H9 (cell line): ENCODE results near the gene HOXD8. TPM values are rescaled to one million over a fixed set of nuclear protein-coding genes. Genes with fewer than 3 reads are reported as not detected.

Source experiments
- DNase-seq: peaks from one replicate; pipeline ENCODE4 v3.0.0-alpha.2; 2017
- H2AFZ ChIP-seq: one replicate; pipeline ENCODE4 v1.6.1; 2013; ENCODE audit warnings: mild to moderate bottlenecking, low read length, control low read depth, moderate library complexity
- H2AK5ac ChIP-seq: 2 replicates; pipeline ENCODE4 v1.6.1; 2013; ENCODE audit warnings: low read length, control low read depth, mixed read lengths; ENCODE audit not compliant: insufficient read length
- H2BK120ac ChIP-seq: one replicate; pipeline ENCODE4 v1.6.1; 2013; ENCODE audit warnings: low read depth, mild to moderate bottlenecking, low read length, control low read depth, inconsistent platforms; ENCODE audit not compliant: poor library complexity, severe bottlenecking
- H2BK12ac ChIP-seq: 2 replicates; pipeline ENCODE4 v1.6.1; 2013; ENCODE audit warnings: low read length, control low read depth, mixed read lengths, low read depth; ENCODE audit not compliant: insufficient read length
- H2BK15ac ChIP-seq: 2 replicates; pipeline ENCODE4 v1.6.1; 2013; ENCODE audit warnings: low read depth, low read length, control low read depth
- H2BK20ac ChIP-seq: one replicate; pipeline ENCODE4 v1.6.1; 2013; ENCODE audit warnings: low read depth, mild to moderate bottlenecking, low read length, control low read depth, inconsistent platforms; ENCODE audit not compliant: poor library complexity, severe bottlenecking
- H2BK5ac ChIP-seq: 2 replicates; pipeline ENCODE4 v1.6.1; 2013; ENCODE audit warnings: low read length, control low read depth, mixed read lengths; ENCODE audit not compliant: insufficient read length
- H3K14ac ChIP-seq: 2 replicates; pipeline ENCODE4 v1.6.1; 2013; ENCODE audit warnings: low read length, control low read depth; ENCODE audit not compliant: insufficient read depth
- H3K18ac ChIP-seq: 2 replicates; pipeline ENCODE4 v1.6.1; 2013; ENCODE audit warnings: low read depth, mild to moderate bottlenecking, mixed read lengths, low read length, control low read depth; ENCODE audit not compliant: insufficient read length
- H3K23ac ChIP-seq: 2 replicates; pipeline ENCODE4 v1.6.1; 2013; ENCODE audit warnings: low read length, control low read depth, mixed read lengths, low read depth; ENCODE audit not compliant: insufficient read length
- H3K23me2 ChIP-seq: 2 replicates; pipeline ENCODE4 v1.6.1; 2013; ENCODE audit warnings: low read depth, mild to moderate bottlenecking, mixed read lengths, low read length, control low read depth; ENCODE audit not compliant: insufficient read length, poor library complexity, severe bottlenecking
- H3K27ac ChIP-seq: 2 replicates; pipeline ENCODE4 v1.5.1; 2013; ENCODE audit warnings: low read length, control low read depth, mixed read lengths, low read depth; ENCODE audit not compliant: insufficient read length
- H3K27me3 ChIP-seq: 2 replicates; pipeline ENCODE4 v1.6.1; 2013; ENCODE audit warnings: low read length, control low read depth, inconsistent platforms; ENCODE audit not compliant: insufficient read depth
- H3K4ac ChIP-seq: 2 replicates; pipeline ENCODE4 v1.6.1; 2013; ENCODE audit warnings: low read depth, mild to moderate bottlenecking, control low read depth, inconsistent platforms, low read length, moderate library complexity
- H3K4me1 ChIP-seq: 2 replicates; pipeline ENCODE4 v1.6.1; 2013; ENCODE audit warnings: low read length, control low read depth, inconsistent platforms; ENCODE audit not compliant: insufficient read depth
- H3K4me2 ChIP-seq: 2 replicates; pipeline ENCODE4 v1.6.1; 2013; ENCODE audit warnings: low read length, control low read depth, mixed read lengths; ENCODE audit not compliant: insufficient read length, insufficient read depth
- H3K56ac ChIP-seq: 2 replicates; pipeline ENCODE4 v1.6.1; 2013; ENCODE audit warnings: low read depth, mild to moderate bottlenecking, mixed read lengths, low read length, control low read depth; ENCODE audit not compliant: insufficient read length
- H3K79me1 ChIP-seq: 2 replicates; pipeline ENCODE4 v1.6.1; 2013; ENCODE audit warnings: low read depth, mild to moderate bottlenecking, moderate library complexity, low read length, control low read depth, inconsistent platforms; ENCODE audit not compliant: insufficient read depth, poor library complexity, severe bottlenecking
- H3K79me2 ChIP-seq: 2 replicates; pipeline ENCODE4 v1.6.1; 2013; ENCODE audit warnings: low read length, control low read depth, inconsistent platforms; ENCODE audit not compliant: insufficient read depth
- H3K9ac ChIP-seq: 2 replicates; pipeline ENCODE4 v1.6.1; 2013; ENCODE audit warnings: low read length, control low read depth, mixed read lengths; ENCODE audit not compliant: insufficient read length; ENCODE audit errors: extremely low read depth
- H3K9me3 ChIP-seq: one replicate; pipeline ENCODE4 v1.6.1; 2013; ENCODE audit warnings: low read depth, low read length, inconsistent platforms; ENCODE audit not compliant: control insufficient read depth
- H3T11ph ChIP-seq: one replicate; pipeline ENCODE4 v1.6.1; 2013; ENCODE audit warnings: mild to moderate bottlenecking, low read length, control low read depth, inconsistent platforms
- H4K20me1 ChIP-seq: one replicate; pipeline ENCODE4 v1.6.1; 2013; ENCODE audit not compliant: control insufficient read depth, insufficient read length, insufficient read depth
- H4K5ac ChIP-seq: 2 replicates; pipeline ENCODE4 v1.6.1; 2013; ENCODE audit warnings: low read depth, mild to moderate bottlenecking, mixed read lengths, low read length, control low read depth; ENCODE audit not compliant: insufficient read length
- H4K8ac ChIP-seq: replicated peaks from 2 replicates; pipeline ENCODE4 v1.6.1; 2013; ENCODE audit warnings: low read length, control low read depth, mixed read lengths, low read depth; ENCODE audit not compliant: insufficient read length
- H4K91ac ChIP-seq: 2 replicates; pipeline ENCODE4 v1.6.1; 2013; ENCODE audit warnings: low read depth, mild to moderate bottlenecking, moderate library complexity, mixed read lengths, low read length, control low read depth; ENCODE audit not compliant: insufficient read length
- H3K27ac Mint-ChIP-seq, 3 experiments: 2 replicates in 2 of 3; 3 replicates in 1 of 3; pipeline ENCODE4 v1.8.0; 2020 to 2021; ENCODE audit warnings: mixed read lengths in 3 of 3, mild to moderate bottlenecking in 1 of 3, moderate library complexity in 1 of 3
- H3K27me3 Mint-ChIP-seq: 2 replicates; pipeline ENCODE4 v1.8.0; 2021; ENCODE audit warnings: low read depth, mild to moderate bottlenecking, moderate library complexity, mixed read lengths
- H3K36me3 Mint-ChIP-seq, 3 experiments: 2 replicates in 2 of 3; 3 replicates in 1 of 3; pipeline ENCODE4 v1.8.0; 2020 to 2021; ENCODE audit warnings: low read depth in 3 of 3, mixed read lengths in 3 of 3; ENCODE audit not compliant: insufficient read depth in 1 of 3
- H3K4me1 Mint-ChIP-seq, 2 experiments: 2 replicates each; pipeline ENCODE4 v1.8.0; 2020; ENCODE audit warnings: mixed read lengths in 2 of 2
- H3K4me3 Mint-ChIP-seq, 2 experiments: 2 replicates in 1 of 2; 3 replicates in 1 of 2; pipeline ENCODE4 v1.8.0; 2020 to 2021; ENCODE audit warnings: mild to moderate bottlenecking in 2 of 2, mixed read lengths in 2 of 2, moderate library complexity in 1 of 2
- H3K9me3 Mint-ChIP-seq, 2 experiments: 2 replicates in 1 of 2; 3 replicates in 1 of 2; pipeline ENCODE4 v1.8.0; 2020; ENCODE audit warnings: mild to moderate bottlenecking in 2 of 2, mixed read lengths in 2 of 2, moderate library complexity in 1 of 2
- WGBS: extraction: QIAGEN DNeasy Blood & Tissue Kit; methylation state at CpG from one replicate; pipeline ENCODE4 v1.1.7; 2013; ENCODE audit warnings: missing lambda C conversion rate, low lambda C conversion rate, mixed read lengths; ENCODE audit not compliant: insufficient read length; ENCODE audit errors: extremely low coverage; 5-methylcytosine and 5-hydroxymethylcytosine counted together
- total RNA-seq: library from RNA; stranded (reverse); gene quantifications from 2 replicates; pipeline ENCODE4 v1.2.1, GENCODE V29; 2021
- TF ChIP-seq, protein P1 (sequence below): fragments of 200-600 bp; sonication (generic); conservative IDR thresholded peaks from 3 replicates; pipeline ENCODE4 v1.8.0; 2021; ENCODE audit warnings: antibody characterized with exemption, mild to moderate bottlenecking

The HOXD8 gene
- total RNA-seq, 1 experiment from 2014 or later: not detected

DNA sequence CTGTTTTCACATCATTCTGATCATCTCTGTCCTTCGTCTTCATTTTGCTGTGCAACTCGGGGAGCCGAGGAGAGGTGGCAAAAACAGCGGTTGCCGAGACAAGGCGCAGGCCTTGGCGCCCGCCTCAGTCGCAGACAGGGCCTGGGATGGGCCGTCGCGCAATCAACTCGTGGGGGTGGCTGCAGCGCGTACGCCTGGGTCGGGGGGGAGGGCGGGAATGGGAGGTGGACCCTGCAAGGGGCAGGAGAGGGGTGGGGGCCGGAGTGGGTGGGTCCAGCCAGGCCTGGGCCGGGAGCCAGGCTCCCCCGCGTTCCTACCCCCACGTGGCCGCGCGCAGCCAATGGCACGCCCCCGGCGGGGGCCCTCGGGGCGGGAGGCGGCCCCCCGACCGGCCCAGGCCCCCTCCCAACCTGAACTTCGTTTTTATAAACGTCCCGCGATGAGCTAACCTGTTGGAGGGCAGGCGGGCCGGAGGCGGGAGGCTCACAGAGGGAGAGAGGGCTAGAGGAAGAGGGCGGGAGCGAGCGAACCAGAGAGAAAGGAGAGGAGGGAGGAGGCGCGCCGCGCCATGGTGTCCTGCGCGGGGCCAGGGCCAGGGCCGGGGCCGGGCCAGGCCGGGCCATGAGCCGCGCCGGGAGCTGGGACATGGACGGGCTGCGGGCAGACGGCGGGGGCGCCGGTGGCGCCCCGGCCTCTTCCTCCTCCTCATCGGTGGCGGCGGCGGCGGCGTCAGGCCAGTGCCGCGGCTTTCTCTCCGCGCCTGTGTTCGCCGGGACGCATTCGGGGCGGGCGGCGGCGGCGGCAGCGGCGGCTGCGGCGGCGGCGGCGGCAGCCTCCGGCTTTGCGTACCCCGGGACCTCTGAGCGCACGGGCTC lies 37.0 kb upstream of the HOXD8 start, which contains the start of gene HOXD13:
TSS of gene HOXD13 (plus strand) at position 452 of the 875 bp plus-strand sequence. CDS start at position 622, 170 bp downstream.
- no peak within 1 kb of the TSS for H3T11ph ChIP-seq
- H2BK20ac ChIP-seq: no peak within 1 kb of the TSS
- H3K56ac ChIP-seq: no peak within 1 kb of the TSS
- no peaks in the 10 kb centered on the region for H3K23me2 ChIP-seq
- no peak within 1 kb of the TSS for H4K8ac ChIP-seq
- no peak within 1 kb of the TSS for H3K9ac ChIP-seq
- H3K4me3 Mint-ChIP-seq: peak within 1 kb of the TSS; percentile 40 to 73
- H2BK15ac ChIP-seq: no peak within 1 kb of the TSS
- H3K9me3 ChIP-seq: no peaks in the 10 kb centered on the region
- H3K18ac ChIP-seq: no peak within 1 kb of the TSS
- no peak within 1 kb of the TSS for H2BK120ac ChIP-seq
- H2AK5ac ChIP-seq: no peak within 1 kb of the TSS
- H4K5ac ChIP-seq: no peak within 1 kb of the TSS
- TF ChIP-seq, protein P1, sequence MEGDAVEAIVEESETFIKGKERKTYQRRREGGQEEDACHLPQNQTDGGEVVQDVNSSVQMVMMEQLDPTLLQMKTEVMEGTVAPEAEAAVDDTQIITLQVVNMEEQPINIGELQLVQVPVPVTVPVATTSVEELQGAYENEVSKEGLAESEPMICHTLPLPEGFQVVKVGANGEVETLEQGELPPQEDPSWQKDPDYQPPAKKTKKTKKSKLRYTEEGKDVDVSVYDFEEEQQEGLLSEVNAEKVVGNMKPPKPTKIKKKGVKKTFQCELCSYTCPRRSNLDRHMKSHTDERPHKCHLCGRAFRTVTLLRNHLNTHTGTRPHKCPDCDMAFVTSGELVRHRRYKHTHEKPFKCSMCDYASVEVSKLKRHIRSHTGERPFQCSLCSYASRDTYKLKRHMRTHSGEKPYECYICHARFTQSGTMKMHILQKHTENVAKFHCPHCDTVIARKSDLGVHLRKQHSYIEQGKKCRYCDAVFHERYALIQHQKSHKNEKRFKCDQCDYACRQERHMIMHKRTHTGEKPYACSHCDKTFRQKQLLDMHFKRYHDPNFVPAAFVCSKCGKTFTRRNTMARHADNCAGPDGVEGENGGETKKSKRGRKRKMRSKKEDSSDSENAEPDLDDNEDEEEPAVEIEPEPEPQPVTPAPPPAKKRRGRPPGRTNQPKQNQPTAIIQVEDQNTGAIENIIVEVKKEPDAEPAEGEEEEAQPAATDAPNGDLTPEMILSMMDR: no peak
- no peaks in the 10 kb centered on the region for H3K79me1 ChIP-seq
- WGBS: no CpG with 5 or more reads among the region's 95 CpGs
- H3K27me3 Mint-ChIP-seq: peaks cover 97% of the 10 kb centered on the region
- H3K27ac Mint-ChIP-seq: no peak within 1 kb of the TSS
- no peak within 1 kb of the TSS for H2AFZ ChIP-seq
- no peak within 1 kb of the TSS for H2BK12ac ChIP-seq
- no peak within 1 kb of the TSS for H3K4ac ChIP-seq
- H3K4me1 ChIP-seq: peaks cover 3% of the 10 kb centered on the region; the same call in 1 of the 2 replicates
- peak; percentile 86 for DNase-seq
- no peak within 1 kb of the TSS for H3K14ac ChIP-seq
- no peak within 1 kb of the TSS for H3K23ac ChIP-seq
- H4K20me1 ChIP-seq: no peaks in the 10 kb centered on the region
- peaks cover 84% of the 10 kb centered on the region for H3K27me3 ChIP-seq
- no peaks in the 10 kb centered on the region for H3K79me2 ChIP-seq
- H3K9me3 Mint-ChIP-seq: peaks cover 8 to 25% of the 10 kb centered on the region in 2 experiments; a peak in 4 of 5 replicates
- peaks cover 0 to 3% (median 0%) of the 10 kb centered on the region in 3 experiments; a peak in 2 of 7 replicates for H3K36me3 Mint-ChIP-seq
- H3K4me1 Mint-ChIP-seq: peaks cover 21 to 34% of the 10 kb centered on the region in 2 experiments
- H2BK5ac ChIP-seq: no peak within 1 kb of the TSS
- H3K4me2 ChIP-seq: peak within 1 kb of the TSS; percentile 43
- no peak within 1 kb of the TSS for H4K91ac ChIP-seq
- no peak within 1 kb of the TSS for H3K27ac ChIP-seq
